NCI-H187 (cell line): ENCODE data around the gene ACSL1.

Source experiments
- DNase-seq, 2 experiments: peaks; one replicate each; lab custom pipeline; 2025; lab: John Stamatoyannopoulos, UW

ACSL1 gene

GRCh38 chr4:184825896-184826690 lies at the start of gene ACSL1:
ACSL1 (minus strand) TSS chr4:184825968; CDS start chr4:184803514, 22,454 bp downstream.
- DNase-seq: peak in 1 of 2 experiments; percentile 26

- DNase-seq: no peak
These were observed 47.3 kb upstream of the ACSL1 start for GRCh38 chr4:184873054-184873453.

- DNase-seq: no peak
These were observed 45.0 kb upstream of the ACSL1 start for GRCh38 chr4:184870718-184871117.

GRCh38 chr4:184868623-184869022 lies 42.9 kb upstream of the ACSL1 start:
- no peak for DNase-seq

GRCh38 chr4:184863916-184864315 lies 38.1 kb upstream of the ACSL1 start:
- DNase-seq: no peak

GRCh38 chr4:184861047-184861446 lies 35.3 kb upstream of the ACSL1 start:
- no peak for DNase-seq

GRCh38 chr4:184860018-184860779 lies 34.4 kb upstream of the ACSL1 start:
- DNase-seq: no peak

GRCh38 chr4:184857441-184858121 lies 31.8 kb upstream of the ACSL1 start:
- no peak for DNase-seq

GRCh38 chr4:184856277-184856609 lies 30.5 kb upstream of the ACSL1 start:
- no peak for DNase-seq

- no peak for DNase-seq
These were observed 28.9 kb upstream of the ACSL1 start for GRCh38 chr4:184854673-184855072.

GRCh38 chr4:184853436-184853835 lies 27.7 kb upstream of the ACSL1 start:
- DNase-seq: no peak

GRCh38 chr4:184851886-184852285 lies 26.1 kb upstream of the ACSL1 start:
- DNase-seq: no peak

GRCh38 chr4:184851200-184851541 lies 25.4 kb upstream of the ACSL1 start:
- DNase-seq: no peak

- DNase-seq: no peak
These were observed 24.8 kb upstream of the ACSL1 start for GRCh38 chr4:184850431-184851199.

- DNase-seq: no peak
These were observed 24.2 kb upstream of the ACSL1 start for GRCh38 chr4:184850018-184850417.

GRCh38 chr4:184849185-184849584 lies 23.4 kb upstream of the ACSL1 start:
- no peak for DNase-seq

- DNase-seq: no peak
These were observed 22.7 kb upstream of the ACSL1 start for GRCh38 chr4:184848510-184848909.

- no peak for DNase-seq
These were observed 20.8 kb upstream of the ACSL1 start for GRCh38 chr4:184846531-184846930.

- no peak for DNase-seq
These were observed 19.7 kb upstream of the ACSL1 start for GRCh38 chr4:184845367-184846021.

GRCh38 chr4:184844742-184845141 lies 19.0 kb upstream of the ACSL1 start:
- DNase-seq: no peak

- DNase-seq: no peak
These were observed 18.3 kb upstream of the ACSL1 start for GRCh38 chr4:184843984-184844554.
